GM21576 (cell line): ENCODE data around the gene CNPY3.
A peak's percentile ranks its signal among the peaks of the same experiment; 100 is the strongest.
"Not testable (repeated sequence)": the region's sequence is repeated elsewhere in the genome, so short reads cannot be mapped to it uniquely, and the experiment has no call there.

ENCODE experiments used
- ATAC-seq: cut with Tn5 transposase; IDR thresholded peaks from one replicate; pipeline ENCODE4 v1.9.1; 2021; ENCODE audit warnings: mild to moderate bottlenecking, moderate library complexity; ENCODE audit not compliant: unreplicated experiment

Gene CNPY3

DNA sequence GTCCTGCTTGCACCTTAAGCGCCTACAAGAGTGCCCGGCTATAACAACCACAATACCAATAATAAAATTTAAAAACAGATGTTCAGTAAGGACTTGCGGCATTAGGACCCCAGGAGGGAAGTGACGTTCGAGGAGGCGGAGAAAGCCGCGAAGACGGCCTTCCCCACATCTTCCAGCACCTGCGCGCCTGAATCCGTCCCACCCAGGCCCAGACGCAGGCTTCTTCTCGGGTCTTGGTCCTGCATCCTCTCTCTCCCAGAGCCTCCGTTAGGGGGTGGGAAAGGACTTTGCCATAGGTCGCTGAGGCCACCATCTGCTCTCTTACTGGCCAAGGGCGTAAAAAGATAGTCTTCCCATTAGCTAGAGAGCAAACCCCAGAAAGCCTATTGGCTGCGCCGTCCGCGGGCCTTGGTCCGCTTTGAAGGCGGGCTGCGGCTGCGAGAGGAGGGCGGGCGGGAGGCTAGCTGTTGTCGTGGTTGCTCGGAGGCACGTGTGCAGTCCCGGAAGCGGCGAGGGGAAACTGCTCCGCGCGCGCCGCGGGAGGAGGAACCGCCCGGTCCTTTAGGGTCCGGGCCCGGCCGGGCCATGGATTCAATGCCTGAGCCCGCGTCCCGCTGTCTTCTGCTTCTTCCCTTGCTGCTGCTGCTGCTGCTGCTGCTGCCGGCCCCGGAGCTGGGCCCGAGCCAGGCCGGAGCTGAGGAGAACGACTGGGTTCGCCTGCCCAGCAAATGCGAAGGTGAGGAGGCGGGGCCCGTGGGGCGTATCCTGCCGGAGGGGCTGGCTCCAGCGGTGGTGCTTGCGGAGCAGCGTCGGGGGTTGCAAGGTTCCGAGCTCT is at the start of gene CNPY3:
CNPY3 (plus strand) TSS at position 495 of the 835 bp plus-strand sequence; CDS start at position 586, 91 bp downstream.
- peak; percentile 69 for ATAC-seq

DNA sequence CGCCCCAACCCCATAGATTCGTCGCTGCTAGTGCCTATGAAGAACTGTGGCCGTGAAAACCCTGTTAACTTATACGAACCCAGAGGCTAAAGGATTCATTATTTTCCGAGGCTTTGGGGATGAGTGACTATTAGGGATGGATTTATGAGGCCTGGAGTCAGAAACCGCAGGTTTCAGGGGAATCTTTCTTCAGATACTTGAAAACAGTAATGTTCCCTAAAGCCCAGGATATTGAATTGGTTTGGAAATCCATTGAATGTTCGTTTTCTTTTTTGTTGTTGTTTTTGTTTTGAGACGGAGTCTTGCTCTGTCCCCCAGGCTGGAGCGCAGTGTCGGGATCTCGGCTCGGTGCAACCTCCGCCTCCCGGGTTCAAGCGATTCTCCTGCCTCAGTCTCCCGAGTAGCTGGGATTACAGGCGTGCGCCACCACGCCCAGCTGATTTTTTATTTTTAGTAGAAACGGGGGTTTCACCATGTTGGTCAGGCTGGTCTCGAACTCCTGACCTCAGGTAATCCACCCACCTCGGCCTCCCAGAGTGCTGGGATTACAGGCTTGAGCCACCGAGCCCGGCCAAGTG is 49.0 kb upstream of the CNPY3 start:
- not testable (repeated sequence) for ATAC-seq

DNA sequence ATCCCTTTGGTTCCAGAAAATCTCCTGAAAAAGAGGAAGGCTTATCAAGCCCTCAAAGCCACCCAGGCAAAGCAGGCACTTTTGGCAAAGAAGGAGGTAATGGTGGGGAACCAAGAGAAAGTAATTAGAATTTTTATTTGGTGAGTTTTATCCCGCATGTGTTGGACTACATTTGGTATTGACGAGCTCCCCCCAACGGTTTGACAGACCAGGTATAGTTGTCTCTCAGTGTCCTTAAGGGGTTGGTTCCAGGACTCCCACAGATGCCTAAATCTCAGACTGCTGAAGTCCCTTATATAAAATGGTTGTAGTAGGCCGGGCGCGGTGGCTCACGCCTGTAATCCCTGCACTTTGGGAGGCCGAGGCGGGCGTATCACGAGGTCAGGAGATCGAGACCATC is 48.4 kb upstream of the CNPY3 start:
- not testable (repeated sequence) for ATAC-seq

DNA sequence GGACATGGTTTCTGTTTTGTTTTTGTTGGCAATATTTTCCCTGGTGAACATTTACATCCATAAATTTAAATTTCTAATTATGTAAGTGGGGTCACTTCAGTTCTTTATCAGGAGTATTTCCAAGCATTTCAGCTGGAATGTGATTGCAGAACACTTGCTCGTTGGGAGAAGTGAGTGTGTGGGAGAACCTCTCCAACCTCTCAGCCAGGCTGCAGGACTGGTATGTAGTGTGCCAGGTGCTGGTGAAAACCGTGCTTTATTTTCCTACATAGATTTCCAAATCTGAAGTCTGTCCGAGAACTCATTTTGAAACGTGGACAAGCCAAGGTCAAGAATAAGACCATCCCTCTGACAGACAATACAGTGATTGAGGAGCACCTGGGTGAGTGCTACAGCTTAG is 43.6 kb upstream of the CNPY3 start:
- ATAC-seq, result no peak

DNA sequence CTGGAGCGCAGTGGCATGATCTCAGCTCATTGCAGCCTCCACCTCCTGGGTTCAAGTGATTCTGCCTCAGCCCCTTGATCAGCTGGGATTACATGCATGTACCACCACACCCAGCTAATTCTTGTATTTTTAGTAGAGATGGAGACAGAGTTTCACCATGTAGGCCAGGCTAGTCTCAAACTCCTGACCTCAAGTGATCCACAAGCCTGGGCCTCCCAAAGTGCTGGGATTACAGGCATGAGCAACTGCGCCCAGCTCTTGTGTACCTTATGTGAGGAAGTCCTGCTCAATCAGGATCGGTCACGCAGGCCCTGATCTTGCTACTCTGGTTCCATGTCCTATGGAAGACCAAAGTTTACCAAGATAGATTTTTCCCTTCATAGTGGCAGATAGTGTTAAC is 41.1 kb upstream of the CNPY3 start:
- not testable (repeated sequence) for ATAC-seq

DNA sequence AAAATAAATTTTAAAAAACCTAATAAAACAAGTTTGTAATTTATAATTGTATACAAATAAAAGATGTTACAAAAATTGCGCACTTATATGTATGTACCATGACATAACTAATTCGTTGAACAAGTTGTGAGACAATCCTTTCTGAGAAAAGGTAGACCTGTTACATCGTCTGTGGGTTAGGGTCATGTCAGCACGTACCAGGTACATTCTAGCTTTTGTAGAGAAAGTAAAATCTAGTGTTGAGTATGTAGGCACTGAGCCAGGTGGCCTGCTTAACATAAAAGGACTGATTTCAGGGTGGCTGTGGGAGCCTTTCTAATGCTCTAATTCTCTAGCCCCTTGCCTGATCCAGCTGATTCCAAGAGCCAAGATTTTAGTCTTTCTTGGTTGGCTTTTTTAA is 39.5 kb upstream of the CNPY3 start:
- ATAC-seq, result no peak

DNA sequence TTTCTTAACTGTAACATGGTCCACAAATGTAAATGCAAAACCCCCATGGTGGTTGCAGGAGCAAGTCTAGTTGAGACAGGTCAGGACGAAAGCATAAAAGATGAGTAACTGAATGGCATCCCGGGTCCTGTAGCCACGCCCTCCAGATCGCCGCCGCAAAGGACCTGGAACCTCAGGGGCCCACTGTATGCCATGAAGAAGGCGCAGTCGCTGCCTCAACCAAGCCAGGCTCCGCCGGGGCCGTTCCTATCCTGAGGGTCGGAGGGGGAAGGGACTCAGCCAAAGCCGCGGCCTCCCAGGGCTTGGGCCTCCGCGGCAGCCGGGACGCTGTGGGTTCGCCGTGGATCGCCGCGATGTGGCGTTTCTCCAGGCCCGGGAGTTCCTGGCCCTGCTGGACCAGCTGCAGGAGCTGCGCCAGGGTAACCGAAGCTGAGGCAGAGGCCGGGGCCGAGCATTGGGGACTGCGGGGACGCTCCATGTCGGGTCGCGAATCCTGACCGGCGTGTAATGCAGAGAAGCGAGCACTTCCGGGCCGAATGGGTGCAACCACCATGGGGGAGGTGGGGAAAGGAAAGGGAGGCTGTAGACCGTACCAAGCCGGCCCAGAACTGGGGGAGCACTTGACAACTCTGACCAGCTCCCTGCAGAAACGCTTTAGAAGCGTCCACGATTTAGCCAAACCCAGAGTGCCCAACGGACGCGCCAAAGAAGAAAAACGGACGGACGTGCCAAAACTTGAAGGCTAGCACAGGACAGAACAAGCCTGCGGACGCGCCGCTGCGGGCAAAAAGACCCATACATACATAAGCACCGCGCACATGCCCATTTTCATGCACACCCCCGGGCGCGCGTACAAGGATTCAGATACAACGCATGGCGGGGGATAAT is 38.7 kb upstream of the CNPY3 start:
- ATAC-seq, result peak; percentile 88

DNA sequence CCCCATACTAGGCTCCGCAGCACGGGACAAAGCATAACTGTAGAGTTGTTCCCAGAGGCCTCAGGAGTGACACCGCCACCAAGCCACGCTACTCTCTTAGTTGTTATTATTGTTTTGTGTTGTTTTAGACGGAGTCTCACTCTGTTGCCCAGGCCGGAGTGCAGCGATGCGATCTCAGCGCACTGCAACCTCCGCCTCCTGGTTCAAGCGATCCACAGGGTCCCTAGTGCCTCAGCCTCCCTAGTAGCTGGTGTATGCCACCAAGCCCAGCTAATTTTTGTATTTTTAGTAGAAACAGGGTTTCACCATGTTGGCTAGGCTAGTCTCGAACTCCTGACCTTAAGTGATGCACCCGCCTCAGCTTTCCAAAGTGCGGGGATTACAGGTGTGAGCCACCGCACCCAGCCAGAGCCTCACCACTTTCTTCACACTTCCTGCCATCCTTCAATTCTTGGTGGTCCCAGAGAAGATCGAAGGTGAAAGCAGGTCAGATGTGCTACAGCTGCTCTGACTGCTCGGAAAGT is 38.0 kb upstream of the CNPY3 start:
- ATAC-seq, result no peak

DNA sequence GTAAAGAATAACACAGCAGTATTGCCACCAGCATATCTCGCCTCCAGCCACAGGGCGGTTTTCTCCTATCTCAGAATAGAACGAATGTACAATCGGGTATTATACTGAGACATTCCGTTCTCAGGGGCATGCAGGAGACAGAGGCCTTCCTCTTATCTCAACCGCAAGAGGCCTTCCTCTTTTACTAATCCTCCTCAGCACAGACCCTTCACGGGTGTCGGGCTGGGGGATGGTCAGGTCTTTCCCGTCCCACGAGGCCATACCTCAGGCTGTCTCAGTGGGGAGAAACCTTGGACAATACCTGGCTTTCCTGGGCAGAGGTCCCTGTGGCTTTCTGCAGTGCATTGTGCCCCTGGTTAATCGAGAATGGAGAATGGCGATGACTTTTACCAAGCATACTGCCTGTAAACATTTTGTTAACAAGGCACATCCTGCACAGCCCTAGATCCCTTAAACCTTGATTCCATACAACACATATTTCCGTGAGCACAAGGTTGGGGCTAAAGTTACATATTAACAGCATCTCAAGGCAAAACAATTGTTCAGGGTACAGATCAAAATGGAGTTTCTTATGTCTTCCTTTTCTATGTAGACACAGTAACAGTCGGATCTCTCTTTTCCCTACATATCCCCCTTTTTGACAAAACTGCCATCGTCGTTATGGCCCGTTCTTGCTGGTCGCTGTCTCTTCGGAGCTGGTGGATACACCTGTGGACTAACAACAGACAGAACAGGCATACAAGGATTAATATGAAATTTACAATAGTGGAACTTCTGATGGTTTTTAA is 35.0 kb upstream of the CNPY3 start:
- not testable (repeated sequence) for ATAC-seq

DNA sequence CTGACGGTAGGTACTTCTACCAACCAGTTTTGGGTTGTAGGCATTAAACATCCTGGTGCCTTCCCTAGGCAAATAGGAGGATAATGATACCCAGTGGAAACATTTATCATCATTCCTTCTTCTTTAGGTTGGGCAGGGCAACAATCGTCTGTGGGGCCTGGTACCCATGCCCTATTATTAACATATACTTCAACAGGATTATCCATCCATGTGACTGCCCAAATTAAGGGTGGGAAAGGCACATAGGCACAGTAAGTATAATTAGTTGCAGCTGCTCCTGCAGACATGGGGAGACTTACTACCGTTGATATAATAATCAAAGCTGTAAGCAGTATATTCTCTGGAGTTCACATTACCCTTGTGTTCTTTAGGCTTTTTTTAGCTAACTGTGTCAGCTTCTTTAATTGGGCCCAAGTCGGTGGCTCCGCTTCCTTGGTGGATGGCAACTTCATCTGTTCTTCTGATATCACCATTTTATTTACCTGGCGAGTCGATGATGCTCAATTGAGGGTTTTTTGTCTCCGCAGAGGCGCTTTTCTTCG is 33.0 kb upstream of the CNPY3 start:
- no peak for ATAC-seq

DNA sequence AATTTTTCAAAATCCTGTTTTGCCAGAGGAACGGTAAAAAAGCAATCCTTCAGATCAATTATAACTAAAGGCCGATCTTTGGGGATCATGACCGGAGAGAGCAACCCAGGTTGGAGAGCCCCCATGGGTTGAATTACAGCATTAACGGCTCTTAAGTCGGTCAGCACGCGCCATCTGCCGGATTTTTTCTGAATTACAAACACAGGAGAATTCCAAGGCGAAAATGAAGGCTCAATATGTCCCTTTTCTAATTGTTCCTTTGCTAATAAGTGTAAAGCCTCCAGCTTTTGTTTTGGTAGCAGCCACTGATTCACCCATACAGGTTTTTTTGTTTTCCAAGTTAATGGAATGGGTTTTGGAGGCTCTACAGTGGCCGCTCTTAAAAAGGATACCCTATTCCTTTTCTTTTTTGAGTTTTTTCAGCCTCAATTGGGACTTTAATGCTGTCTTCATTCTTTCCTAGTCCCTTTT is 30.4 kb upstream of the CNPY3 start:
- no peak for ATAC-seq

DNA sequence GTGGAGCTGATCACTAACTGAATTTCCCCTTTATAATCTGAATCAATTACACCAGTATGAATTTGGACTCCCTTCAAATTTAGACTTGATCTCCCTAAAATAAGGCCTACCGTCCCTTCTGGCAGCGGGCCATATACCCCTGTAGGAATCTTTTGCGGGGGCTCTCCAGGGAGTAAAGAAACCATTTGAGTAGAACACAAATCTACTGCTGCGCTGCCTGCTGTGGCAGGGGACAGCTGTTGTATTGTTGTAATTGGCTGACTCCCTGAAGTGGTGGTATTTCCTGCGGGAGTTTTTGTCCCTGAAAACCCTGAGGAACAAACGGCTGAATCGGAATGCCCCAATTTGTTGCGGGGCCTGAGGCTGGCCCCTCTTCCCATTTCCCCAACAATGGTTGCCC is 29.4 kb upstream of the CNPY3 start:
- ATAC-seq, result no peak

DNA sequence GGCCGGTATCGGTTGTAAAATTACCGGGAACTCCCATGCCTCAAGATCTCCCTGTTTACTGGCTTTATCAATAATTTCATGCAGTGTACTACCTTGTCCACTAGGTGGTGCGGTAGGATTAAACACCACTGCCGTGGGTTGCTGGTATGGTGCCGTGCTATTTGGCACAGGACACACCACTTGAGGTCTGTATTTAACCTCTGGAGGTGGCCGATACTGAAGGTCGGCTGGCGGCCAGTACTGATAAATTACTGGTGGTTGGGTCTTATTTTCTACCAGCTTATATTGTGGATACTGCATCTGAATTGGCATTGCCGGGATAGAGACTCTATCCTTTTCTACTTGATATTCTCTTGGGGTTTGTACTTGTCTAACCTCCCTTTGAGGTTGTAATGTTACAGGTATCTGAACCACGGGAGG is 27.7 kb upstream of the CNPY3 start:
- peak; percentile 70 for ATAC-seq

DNA sequence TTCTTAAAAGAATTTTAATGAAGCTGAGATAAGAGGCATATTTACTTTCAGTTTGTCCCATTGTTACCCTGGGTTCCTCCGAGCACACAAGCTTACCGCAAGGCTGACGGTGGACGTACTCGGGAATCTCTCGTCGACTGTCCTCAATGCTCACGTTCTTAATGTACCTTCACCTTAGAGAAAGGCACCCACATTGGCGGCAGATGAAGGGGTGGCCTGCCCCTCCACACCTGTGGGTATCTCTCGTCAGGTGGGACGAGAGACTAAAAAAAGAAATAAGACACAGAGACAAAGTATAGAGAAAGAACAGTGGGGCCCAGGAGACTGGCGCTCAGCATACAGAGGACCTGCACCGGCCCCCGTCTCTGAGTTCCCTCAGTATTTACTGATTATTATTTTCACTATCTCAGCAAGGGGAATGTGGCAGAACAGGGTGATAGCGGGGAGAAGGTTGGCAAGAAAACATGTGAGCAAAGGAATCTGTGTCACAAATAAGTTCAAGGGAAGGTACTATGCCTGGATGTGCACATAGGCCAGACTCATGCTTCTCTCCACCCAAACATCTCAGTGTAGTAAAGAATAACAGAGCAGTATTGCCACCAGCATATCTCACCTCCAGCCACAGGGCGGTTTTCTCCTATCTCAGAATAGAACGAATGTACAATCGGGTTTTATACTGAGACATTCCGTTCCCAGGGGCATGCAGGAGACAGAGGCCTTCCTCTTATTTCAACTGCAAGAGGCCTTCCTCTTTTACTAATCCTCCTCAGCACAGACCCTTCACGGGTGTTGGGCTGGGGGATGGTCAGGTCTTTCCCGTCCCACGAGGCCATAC is 26.6 kb upstream of the CNPY3 start:
- ATAC-seq, result not testable (repeated sequence)

DNA sequence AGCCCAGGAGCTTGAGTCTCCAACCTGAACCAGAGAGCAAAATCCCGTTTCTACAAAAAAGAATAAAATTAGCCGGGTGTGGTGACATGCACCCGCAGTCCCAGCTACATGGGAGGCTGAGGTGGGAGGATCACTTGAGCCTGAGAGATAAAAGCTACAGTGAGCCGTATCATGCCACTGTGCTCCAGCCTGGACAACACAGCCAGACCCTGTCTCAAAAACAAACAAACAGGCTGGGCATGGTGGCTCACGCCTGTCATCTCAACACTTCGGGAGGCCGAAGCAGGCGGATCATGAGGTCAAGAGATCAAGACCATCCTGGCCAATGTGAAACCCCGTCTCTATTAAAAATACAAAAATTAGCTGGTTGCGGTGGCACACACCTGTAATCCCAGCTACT is 24.8 kb upstream of the CNPY3 start:
- no peak for ATAC-seq

DNA sequence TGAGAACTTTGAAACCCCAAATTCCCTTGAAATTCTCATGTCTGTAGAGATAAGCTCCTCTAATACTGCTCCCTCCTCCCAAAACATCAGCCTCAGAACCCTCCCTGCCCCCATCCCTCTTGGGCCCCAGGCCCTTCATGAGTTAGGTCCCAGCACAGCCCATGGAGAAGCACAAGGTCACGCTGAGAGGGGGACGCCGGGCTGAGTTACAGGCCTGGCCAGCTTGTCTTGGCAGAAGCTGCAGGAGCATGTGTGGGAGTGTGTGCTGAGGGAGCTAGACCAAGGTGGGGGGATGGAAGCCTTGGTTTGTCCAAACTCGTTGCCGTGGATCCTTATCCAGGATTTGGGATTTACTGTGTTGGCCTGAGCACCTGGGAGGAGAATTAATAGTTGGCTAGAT is 21.9 kb upstream of the CNPY3 start:
- ATAC-seq, result no peak

DNA sequence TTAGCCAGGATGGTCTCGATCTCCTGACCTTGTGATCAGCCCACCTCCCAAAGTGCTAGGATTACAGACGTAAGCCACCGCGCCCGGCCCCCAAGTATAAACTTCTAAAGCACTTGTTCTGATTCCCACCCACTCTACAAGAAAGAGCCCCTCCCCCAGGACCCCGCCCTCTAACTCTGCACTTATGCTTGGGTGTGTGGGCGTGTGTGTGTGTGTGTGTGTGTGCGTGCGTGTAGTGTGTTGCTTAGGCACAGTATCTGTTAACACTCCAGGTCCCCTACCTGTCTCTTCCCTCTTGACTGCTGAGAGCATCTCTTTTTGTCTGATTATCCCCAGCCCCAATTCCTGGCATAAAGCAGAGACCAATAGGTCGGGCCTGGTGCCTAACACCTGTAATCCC is 19.4 kb upstream of the CNPY3 start:
- ATAC-seq, result no peak

DNA sequence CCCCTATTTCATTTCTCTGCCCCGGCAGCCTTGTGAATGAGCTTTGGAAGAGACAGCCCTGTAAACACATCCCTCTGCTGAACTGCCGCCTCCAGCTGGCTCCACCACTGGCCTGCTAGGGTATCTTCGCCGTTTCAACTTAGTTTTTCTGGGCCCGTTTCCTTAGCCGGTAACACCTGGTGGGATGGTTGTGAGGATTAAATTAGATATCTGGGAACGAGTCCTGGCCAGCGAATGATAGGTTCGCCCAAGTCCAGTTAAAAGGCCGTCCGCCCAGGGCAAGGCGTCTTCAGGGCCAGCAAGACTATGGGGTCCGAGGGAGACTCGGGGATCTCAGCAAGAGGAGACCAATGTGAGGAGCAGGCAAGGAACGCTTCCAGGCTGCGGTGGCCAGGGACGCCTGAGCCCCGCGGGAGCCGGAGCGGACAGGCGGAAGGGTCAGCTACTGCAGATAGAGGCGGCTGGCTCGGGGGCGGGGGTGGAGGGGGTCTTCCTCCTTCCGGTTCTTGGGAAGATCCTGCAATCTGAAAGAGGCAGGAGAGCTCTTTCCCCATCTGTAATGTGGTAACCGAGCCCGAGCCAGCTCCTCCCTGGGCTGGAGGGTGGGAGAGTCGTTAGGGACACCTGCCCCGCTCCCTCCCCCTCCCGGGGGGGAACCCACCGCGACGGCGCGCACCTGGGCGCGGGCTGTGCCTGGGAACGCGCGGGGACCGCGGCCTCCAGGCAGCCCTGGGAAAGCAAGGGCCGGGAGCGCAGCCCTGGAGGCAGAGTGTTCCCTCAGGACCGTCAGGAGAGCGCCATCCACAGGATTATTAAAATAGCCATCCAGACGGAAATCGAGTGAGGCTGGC is 17.9 kb upstream of the CNPY3 start:
- ATAC-seq, result no peak
